Stimulated activated CD4-positive, alpha-beta T cell treated with anti-CD3 and anti-CD28 coated beads, Interleukin-1b, Interleukin-23, amount 100 ng/mL, for 4 hours (primary cell): Measurements from ENCODE around the gene KRTAP10-8.
"Not testable (repeated sequence)": the region's sequence is repeated elsewhere in the genome, so short reads cannot be mapped to it uniquely, and the experiment has no call there.

Experiments
- DNase-seq, 2 donors: peaks; one replicate each; pipeline ENCODE4 v3.0.0-alpha.2; 2020; ENCODE audit warnings: low read depth in 2 of 2

Gene KRTAP10-8

GRCh38 chr21:44612029-44612486 is at the start of gene KRTAP10-8:
TSS of gene KRTAP10-8 (plus strand) at chr21:44612079. CDS start at chr21:44612101, 22 bp downstream.
- no peak for DNase-seq

GRCh38 chr21:44564099-44564498 is 47.8 kb upstream of the KRTAP10-8 start:
- no peak for DNase-seq

- no peak for DNase-seq
These were observed 46.8 kb upstream of the KRTAP10-8 start for GRCh38 chr21:44564886-44565598.

- no peak for DNase-seq
These were observed 45.5 kb upstream of the KRTAP10-8 start for GRCh38 chr21:44566403-44566802.

- no peak for DNase-seq
These were observed 44.3 kb upstream of the KRTAP10-8 start for GRCh38 chr21:44567481-44568171.

GRCh38 chr21:44568261-44568660 is 43.6 kb upstream of the KRTAP10-8 start:
- DNase-seq, result no peak

- no peak for DNase-seq
These were observed 43.0 kb upstream of the KRTAP10-8 start for GRCh38 chr21:44568667-44569556.

- no peak for DNase-seq
These were observed 41.9 kb upstream of the KRTAP10-8 start for GRCh38 chr21:44569861-44570517.

- no peak for DNase-seq
These were observed 40.6 kb upstream of the KRTAP10-8 start for GRCh38 chr21:44571296-44571695.

GRCh38 chr21:44571844-44572782 is 39.8 kb upstream of the KRTAP10-8 start:
- no peak for DNase-seq

- no peak for DNase-seq
These were observed 38.8 kb upstream of the KRTAP10-8 start for GRCh38 chr21:44572959-44573583.

GRCh38 chr21:44573630-44574456 is 38.0 kb upstream of the KRTAP10-8 start, which contains the start of gene KRTAP10-4:
TSS of gene KRTAP10-4 (plus strand) at chr21:44573729. CDS start at chr21:44573759, 30 bp downstream.
- DNase-seq, result not testable (repeated sequence)

- DNase-seq, result no peak
These were observed 37.2 kb upstream of the KRTAP10-8 start for GRCh38 chr21:44574457-44575306.

GRCh38 chr21:44575307-44576024 is 36.4 kb upstream of the KRTAP10-8 start:
- no peak for DNase-seq

- DNase-seq, result no peak
These were observed 35.9 kb upstream of the KRTAP10-8 start for GRCh38 chr21:44576025-44576420.

GRCh38 chr21:44578371-44579055 is 33.4 kb upstream of the KRTAP10-8 start:
- no peak for DNase-seq
